HUES48 (cell line): Measurements from ENCODE around the gene CPLX4.

Experiments used
- H3K27ac ChIP-seq: one replicate; pipeline ENCODE4 v1.7.0; 2013; ENCODE audit warnings: low read depth, low read length, inconsistent platforms
- H3K27me3 ChIP-seq: 2 replicates; pipeline ENCODE4 v1.6.1; 2013; ENCODE audit warnings: mild to moderate bottlenecking, low read length; ENCODE audit not compliant: control insufficient read depth, insufficient read depth
- H3K36me3 ChIP-seq: 2 replicates; pipeline ENCODE4 v1.6.1; 2013; ENCODE audit warnings: low read length; ENCODE audit not compliant: control insufficient read depth, insufficient read depth
- H3K4me1 ChIP-seq: 2 replicates; pipeline ENCODE4 v1.6.1; 2013; ENCODE audit warnings: mild to moderate bottlenecking, low read length; ENCODE audit not compliant: control insufficient read depth, insufficient read depth
- H3K4me3 ChIP-seq: 2 replicates; pipeline ENCODE4 v1.5.1; 2013; ENCODE audit warnings: mild to moderate bottlenecking, low read depth, low read length
- H3K9ac ChIP-seq: 2 replicates; pipeline ENCODE4 v1.6.1; 2013; ENCODE audit warnings: mild to moderate bottlenecking, low read depth, low read length, moderate library complexity
- H3K9me3 ChIP-seq: 2 replicates; pipeline ENCODE4 v1.6.1; 2013; ENCODE audit warnings: low read length; ENCODE audit not compliant: control insufficient read depth, insufficient read depth

The CPLX4 gene

GRCh38 chr18:59279722-59280121 lies 38.7 kb downstream of the CPLX4 start:
- Histone ChIP-seq H3K9me3 (no peaks in the 10 kb centered on the region), H3K27me3 (peaks cover 78% of the 10 kb centered on the region), H3K4me1 (peaks cover 15% of the 10 kb centered on the region), H3K36me3 (no peaks in the 10 kb centered on the region), H3K27ac (no peak overlapping the region), H3K9ac (no peak overlapping the region), H3K4me3 (no peak overlapping the region)

GRCh38 chr18:59279193-59279592 lies 39.3 kb downstream of the CPLX4 start:
- H3K4me1 ChIP-seq = peaks cover 18% of the 10 kb centered on the region
- no peaks in the 10 kb centered on the region for H3K36me3 ChIP-seq
- H3K27ac ChIP-seq = no peak overlapping the region
- H3K9ac ChIP-seq = no peak overlapping the region
- H3K4me3 ChIP-seq = no peak overlapping the region
- H3K9me3 ChIP-seq = no peaks in the 10 kb centered on the region
- peaks cover 83% of the 10 kb centered on the region for H3K27me3 ChIP-seq

GRCh38 chr18:59278793-59279192 lies 39.7 kb downstream of the CPLX4 start:
- no peak overlapping the region for H3K4me3 ChIP-seq
- no peak overlapping the region for H3K9ac ChIP-seq
- peaks cover 87% of the 10 kb centered on the region for H3K27me3 ChIP-seq
- H3K9me3 ChIP-seq = no peaks in the 10 kb centered on the region
- H3K4me1 ChIP-seq = peaks cover 18% of the 10 kb centered on the region
- no peaks in the 10 kb centered on the region for H3K36me3 ChIP-seq
- no peak overlapping the region for H3K27ac ChIP-seq

GRCh38 chr18:59276047-59276446 lies 42.4 kb downstream of the CPLX4 start:
- peaks cover 99% of the 10 kb centered on the region for H3K27me3 ChIP-seq

GRCh38 chr18:59275406-59275949 lies 43.0 kb downstream of the CPLX4 start:
- no peak overlapping the region for H3K27ac ChIP-seq
- H3K27me3 ChIP-seq = peaks cover 100% of the 10 kb centered on the region
- H3K9ac ChIP-seq = no peak overlapping the region
- H3K4me3 ChIP-seq = peak overlapping the region; percentile 15
- peaks cover 26% of the 10 kb centered on the region for H3K4me1 ChIP-seq
- H3K9me3 ChIP-seq = no peaks in the 10 kb centered on the region
- no peaks in the 10 kb centered on the region for H3K36me3 ChIP-seq

More at GRCh38 chr18:59276047-59276446, 42.4 kb downstream of the CPLX4 start:
- Histone ChIP-seq H3K27ac (no peak overlapping the region), H3K9me3 (no peaks in the 10 kb centered on the region), H3K4me1 (peaks cover 20% of the 10 kb centered on the region), H3K36me3 (no peaks in the 10 kb centered on the region), H3K9ac (no peak overlapping the region), H3K4me3 (peak overlapping the region; percentile 15)

- Histone ChIP-seq H3K4me3 (peak overlapping the region; percentile 69; the same call in 1 of the 2 replicates), H3K36me3 (no peaks in the 10 kb centered on the region), H3K27ac (no peak overlapping the region), H3K9ac (no peak overlapping the region), H3K9me3 (no peaks in the 10 kb centered on the region), H3K27me3 (peaks cover 100% of the 10 kb centered on the region), H3K4me1 (peaks cover 33% of the 10 kb centered on the region)
These were observed 43.9 kb downstream of the CPLX4 start for GRCh38 chr18:59274533-59274928.

GRCh38 chr18:59273759-59274532 lies 44.5 kb downstream of the CPLX4 start:
- no peaks in the 10 kb centered on the region for H3K36me3 ChIP-seq
- no peak overlapping the region for H3K9ac ChIP-seq
- H3K4me3 ChIP-seq = peak overlapping the region; percentile 69
- H3K27ac ChIP-seq = no peak overlapping the region
- peaks cover 99% of the 10 kb centered on the region for H3K27me3 ChIP-seq
- peaks cover 36% of the 10 kb centered on the region for H3K4me1 ChIP-seq
- H3K9me3 ChIP-seq = no peaks in the 10 kb centered on the region

- no peaks in the 10 kb centered on the region for H3K36me3 ChIP-seq
- H3K27me3 ChIP-seq = peaks cover 99% of the 10 kb centered on the region
- no peak within 1 kb of the TSS for H3K27ac ChIP-seq
- peaks cover 40% of the 10 kb centered on the region for H3K4me1 ChIP-seq
- H3K9ac ChIP-seq = no peak within 1 kb of the TSS
- H3K4me3 ChIP-seq = peak within 1 kb of the TSS; percentile 69
- H3K9me3 ChIP-seq = no peaks in the 10 kb centered on the region
These were observed 45.3 kb downstream of the CPLX4 start, which contains the start of gene RAX for GRCh38 chr18:59272891-59273758. TSS of gene RAX (minus strand) at chr18:59273454. CDS start at chr18:59273206, 248 bp downstream.

GRCh38 chr18:59272221-59272888 lies 46.1 kb downstream of the CPLX4 start:
- Histone ChIP-seq H3K4me3 (peak overlapping the region; percentile 69), H3K27ac (no peak overlapping the region), H3K36me3 (no peaks in the 10 kb centered on the region), H3K9me3 (no peaks in the 10 kb centered on the region), H3K4me1 (peaks cover 45% of the 10 kb centered on the region), H3K9ac (no peak overlapping the region), H3K27me3 (peaks cover 99% of the 10 kb centered on the region)

- peaks cover 47% of the 10 kb centered on the region for H3K4me1 ChIP-seq
- H3K27ac ChIP-seq = no peak overlapping the region
- H3K4me3 ChIP-seq = peak overlapping the region; percentile 69
- no peak overlapping the region for H3K9ac ChIP-seq
- no peaks in the 10 kb centered on the region for H3K9me3 ChIP-seq
- peaks cover 99% of the 10 kb centered on the region for H3K27me3 ChIP-seq
- no peaks in the 10 kb centered on the region for H3K36me3 ChIP-seq
These were observed 46.7 kb downstream of the CPLX4 start for GRCh38 chr18:59271606-59272220.
